Kidney glomerular epithelial cell (primary cell): ENCODE results near the gene ERF.
A peak's percentile ranks its signal among the peaks of the same experiment; 100 is the strongest.

Experiments
- DNase-seq: peaks from one replicate; lab custom pipeline; 2025; lab: John Stamatoyannopoulos, UW

ERF gene

GRCh38 chr19:42254089-42254849 is 659 bp downstream of the ERF start:
- no peak for DNase-seq

DNA sequence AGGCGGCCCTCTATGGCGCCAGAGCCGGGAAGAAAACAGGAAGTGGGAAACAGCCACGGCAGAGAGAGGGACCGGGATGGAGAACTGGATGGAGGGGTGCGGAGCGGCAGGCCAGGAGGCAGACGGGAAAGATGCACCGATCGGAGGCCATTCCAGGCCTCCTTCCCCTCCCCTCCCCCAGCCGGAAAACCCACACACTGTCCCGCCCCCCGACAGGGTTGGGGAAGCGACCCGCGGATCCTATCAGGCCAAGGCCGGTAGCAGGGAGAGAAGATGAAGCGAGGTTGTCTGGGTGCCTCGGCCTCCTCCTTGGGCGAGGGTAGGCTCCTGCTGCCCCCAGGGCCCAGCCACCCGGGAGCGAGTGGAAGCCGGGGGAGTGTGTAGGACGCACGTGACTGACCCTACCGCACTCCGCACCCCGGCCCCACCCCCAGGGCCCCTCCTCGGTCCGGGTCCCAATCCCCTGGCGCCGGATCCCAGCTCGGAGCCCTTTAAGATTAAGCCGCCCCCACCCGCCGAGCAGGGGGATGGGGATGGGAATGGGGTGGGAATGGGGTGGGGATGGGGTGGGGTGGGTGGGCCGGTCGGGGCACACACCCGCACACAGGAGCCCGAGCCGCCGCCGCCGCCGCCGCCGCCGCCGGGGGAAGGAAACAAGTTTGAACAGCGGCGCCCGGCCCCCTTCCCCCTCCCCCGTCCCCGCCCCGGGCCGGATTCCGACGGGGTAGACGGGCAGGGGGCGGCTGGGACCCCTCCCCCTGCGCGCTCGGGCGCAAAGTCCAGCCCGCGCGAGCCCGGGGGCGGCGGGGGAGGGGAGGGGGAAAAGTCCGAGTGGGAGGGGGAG is 1.5 kb downstream of the ERF start:
- no peak for DNase-seq

- DNase-seq = peak; percentile 30
These were observed 2.3 kb downstream of the ERF start for GRCh38 chr19:42252365-42253244.

- no peak for DNase-seq
These were observed 3.2 kb downstream of the ERF start for GRCh38 chr19:42251572-42252358.

DNA sequence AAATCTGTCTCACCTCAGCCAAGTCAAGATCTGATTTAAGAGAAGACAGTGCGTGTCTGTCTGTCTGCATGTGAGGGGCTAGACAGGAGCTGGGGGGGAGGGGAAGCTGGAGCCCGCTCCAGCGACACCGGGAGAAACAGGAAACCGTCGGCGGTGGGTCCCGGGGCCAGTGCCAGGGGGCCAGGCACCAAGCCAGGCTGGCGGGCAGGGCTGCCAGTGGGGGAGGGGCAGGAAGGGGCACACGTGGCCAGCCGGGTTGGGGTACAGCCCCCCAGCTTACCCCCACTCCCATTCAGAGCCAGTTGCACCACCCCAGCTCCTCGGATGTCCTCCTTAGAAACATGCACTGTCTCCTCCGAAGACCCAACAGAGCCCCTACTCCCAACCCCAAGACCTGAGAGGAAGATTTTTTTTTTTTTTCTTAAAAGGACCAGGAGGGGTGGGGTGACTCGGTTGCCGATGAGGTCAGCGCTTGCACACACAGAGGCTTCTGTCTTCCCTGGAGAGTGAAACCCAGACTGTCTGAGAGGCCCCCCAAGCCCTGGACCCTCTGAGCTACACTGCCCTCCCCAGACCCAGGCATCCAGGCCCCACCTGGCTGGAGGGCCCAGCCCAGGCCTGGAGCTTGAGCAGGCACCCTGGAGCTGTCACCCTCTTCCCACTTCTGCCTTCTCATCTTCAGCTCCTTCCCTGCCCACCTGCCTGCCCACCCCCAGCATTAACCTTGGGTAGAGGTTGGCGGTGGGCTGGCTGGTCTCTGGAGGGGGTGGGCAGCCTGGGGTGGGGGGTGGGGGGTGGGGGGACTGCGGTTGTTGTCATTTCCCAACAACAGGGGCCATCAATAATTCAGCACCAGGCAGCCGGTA is 4.0 kb downstream of the ERF start:
- no peak for DNase-seq

DNA sequence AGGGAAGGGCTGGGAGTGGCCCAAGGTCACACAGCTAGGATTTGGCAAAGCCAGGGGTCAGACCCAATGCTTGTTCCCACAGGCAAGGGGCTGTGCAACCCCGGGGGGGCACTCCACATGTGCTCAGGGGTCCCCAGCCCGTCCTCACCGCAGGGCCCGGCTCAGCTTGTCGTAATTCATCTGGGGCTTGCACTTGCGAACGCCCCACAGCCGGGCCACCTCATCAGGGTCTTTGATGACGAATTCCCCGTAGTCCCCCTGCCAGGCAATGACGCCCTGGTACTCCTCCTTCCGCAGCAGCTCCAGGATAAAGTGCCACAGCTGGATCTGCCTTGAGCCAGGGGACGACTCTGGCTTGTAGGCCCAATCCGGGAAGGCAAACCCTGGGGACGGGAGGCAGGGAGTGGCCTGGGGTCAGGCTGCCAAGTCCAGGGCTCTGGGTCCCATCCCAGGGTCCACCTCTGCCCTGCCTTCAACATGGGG is 4.7 kb downstream of the ERF start:
- DNase-seq = no peak

GRCh38 chr19:42249769-42250168 is 5.2 kb downstream of the ERF start:
- no peak for DNase-seq

GRCh38 chr19:42249149-42249750 is 5.7 kb downstream of the ERF start:
- DNase-seq = no peak

GRCh38 chr19:42248270-42249148 is 6.4 kb downstream of the ERF start:
- DNase-seq = no peak

GRCh38 chr19:42247640-42248199 is 7.2 kb downstream of the ERF start:
- no peak for DNase-seq

DNA sequence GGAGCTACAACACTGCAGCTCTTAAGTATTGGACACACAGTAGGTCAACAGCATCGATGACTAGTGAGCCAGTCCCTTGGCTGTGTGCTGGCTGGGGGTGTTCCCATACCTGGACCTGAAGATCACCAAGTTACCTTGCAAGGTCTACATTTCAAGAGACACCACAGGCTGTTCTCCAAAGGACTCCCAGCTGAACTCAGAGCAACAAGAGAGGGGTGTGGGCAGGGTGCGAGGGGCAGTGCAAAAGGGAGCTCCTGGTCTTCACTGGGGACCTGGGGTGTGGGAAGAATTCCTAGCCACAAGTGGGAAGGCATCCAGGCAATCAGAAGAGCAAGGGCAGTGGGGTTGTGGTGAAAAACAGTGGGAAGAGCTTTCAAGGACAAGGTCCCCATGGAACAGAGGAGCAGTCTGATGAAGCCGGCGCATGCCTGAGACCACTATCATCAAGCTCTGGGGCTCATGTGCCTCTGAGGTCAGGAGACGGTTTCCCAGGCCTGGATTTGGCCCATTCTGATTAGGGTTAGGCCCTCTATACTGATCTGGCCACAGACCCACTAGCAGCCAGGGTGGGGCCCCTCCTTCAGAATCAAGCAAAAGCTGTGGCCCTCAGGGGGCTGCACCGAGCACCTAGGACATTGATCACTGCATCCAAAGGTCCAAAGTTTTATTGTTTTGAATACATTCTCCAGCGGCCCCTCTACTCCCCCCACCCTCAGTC is 7.8 kb downstream of the ERF start:
- no peak for DNase-seq

DNA sequence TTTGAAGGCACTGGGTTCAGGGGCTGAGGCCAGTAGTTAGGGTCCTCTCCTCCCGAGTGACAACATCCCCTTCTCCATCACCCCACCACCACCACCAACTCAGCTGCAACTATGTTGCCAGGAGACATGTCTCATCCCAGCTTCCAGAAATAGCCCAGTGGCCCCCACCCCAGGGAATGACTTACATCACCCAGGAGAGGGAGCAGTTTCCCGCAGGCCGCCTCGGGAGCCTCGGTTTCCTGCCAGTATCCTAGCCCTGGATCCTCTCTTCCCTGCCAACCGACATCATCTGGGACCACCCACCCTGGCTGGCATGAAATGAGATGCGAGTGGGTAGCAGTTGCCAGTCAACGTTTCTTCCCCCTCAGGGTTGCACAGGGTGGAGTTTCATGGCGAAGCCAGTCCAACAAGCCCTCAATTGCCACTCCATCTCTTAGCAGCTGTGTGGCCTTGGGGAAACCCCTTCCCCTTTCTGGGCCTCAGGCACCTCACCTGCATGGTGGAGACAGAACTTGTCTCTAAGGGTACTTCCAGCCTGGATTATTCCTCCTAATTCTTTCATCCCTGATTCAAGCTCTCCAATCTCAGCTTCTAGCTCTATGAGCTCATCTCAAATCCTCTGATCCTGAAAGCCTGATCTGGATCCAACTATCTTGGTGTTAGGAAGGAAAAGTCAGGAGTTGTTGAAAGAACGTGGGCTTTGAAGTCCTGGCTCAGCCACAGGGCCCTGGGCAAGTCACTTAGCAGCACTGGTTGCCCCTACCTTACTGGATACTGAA is 8.6 kb downstream of the ERF start:
- DNase-seq = peak; percentile 54

DNA sequence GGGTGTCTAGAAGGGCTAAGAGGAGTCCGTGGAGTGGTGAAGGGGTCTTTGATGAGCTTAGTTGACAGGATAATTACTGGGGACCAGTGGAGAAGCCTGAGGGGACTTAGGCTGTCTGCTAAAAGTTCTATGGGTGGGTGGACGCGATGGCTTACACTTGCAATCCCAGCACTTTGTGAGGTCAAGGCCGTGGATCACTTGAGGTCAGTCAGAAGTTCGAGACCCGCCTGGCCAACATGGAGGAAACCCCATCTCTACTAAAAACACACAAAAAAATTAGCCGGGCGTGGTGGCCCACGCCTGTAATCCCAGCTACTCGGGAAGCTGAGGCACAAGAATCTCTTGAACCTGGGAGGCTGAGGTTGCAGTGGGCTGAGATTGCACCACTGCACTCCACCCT is 9.7 kb downstream of the ERF start:
- no peak for DNase-seq

- DNase-seq = peak; percentile 84
These were observed 10.3 kb downstream of the ERF start for GRCh38 chr19:42244347-42245220.

GRCh38 chr19:42242512-42243409 is 12.2 kb downstream of the ERF start, which contains the start of gene GSK3A:
TSS of gene GSK3A (minus strand) at chr19:42242602. CDS start at chr19:42242465, 137 bp downstream.
- peak; percentile 100 for DNase-seq
